Hematopoietic multipotent progenitor cell treated with erythropoietin and hydrocortisone succinate and interleukin-3 and kit ligand, for 17 days (in vitro differentiated cells): ENCODE data around the gene GNAL.

Source experiments
- DNase-seq: peaks from one replicate; pipeline ENCODE4 v3.0.0-alpha.2; 2015; ENCODE audit warnings: low spot score

The GNAL gene

GRCh38 chr18:11808001-11808855 lies 119.2 kb downstream of the GNAL start:
- DNase-seq, result no peak

- DNase-seq, result no peak
Measured at GRCh38 chr18:11809895-11810294, 120.8 kb downstream of the GNAL start.

- no peak for DNase-seq
Measured at GRCh38 chr18:11810379-11810778, 121.3 kb downstream of the GNAL start.

- DNase-seq, result no peak
Measured at GRCh38 chr18:11811009-11811408, 121.9 kb downstream of the GNAL start.

GRCh38 chr18:11817229-11817628 lies 128.2 kb downstream of the GNAL start:
- DNase-seq, result no peak

GRCh38 chr18:11818486-11819203 lies 129.6 kb downstream of the GNAL start:
- DNase-seq, result no peak

DNA sequence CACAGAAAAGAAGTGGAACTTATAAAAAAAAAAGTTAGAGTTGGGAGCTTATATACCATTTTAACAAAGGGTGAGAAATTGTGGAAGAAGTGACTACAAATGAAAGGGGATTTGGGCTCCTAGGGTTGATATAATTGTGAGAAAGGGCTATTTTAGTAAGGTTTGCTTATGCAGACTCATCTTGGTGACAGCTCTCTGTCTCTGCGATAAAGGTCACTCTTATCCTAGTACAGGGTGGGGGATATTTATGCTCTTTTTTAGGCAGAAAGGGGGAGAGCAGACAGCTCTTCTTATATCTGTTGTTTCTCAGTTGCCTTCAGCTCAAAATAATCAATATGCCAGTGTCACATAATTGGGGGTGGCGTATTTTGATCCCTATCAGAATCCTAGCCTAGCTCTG lies 130.9 kb downstream of the GNAL start:
- no peak for DNase-seq

- DNase-seq, result no peak
Measured at GRCh38 chr18:11820697-11821096, 131.6 kb downstream of the GNAL start.

DNA sequence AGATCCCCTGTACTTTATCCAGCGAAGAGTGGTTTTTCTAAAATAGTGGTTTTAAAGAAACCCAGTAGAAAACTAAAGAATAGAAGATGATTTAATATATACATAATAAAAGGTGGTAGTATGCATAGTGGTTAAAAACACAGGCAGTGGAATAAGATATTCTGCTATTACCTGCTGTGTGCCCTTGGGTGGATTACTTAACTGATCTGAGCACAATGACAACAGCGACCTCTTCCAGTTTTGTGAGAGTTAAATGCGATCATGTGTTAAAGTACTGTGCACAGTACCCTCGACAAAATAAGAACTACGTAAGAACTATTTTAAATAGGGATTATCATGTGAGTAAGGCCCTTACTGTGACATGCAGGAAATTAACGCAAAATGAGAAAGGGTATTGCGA lies 132.1 kb downstream of the GNAL start:
- DNase-seq, result no peak

- DNase-seq, result no peak
Measured at GRCh38 chr18:11821643-11822237, 132.7 kb downstream of the GNAL start.

DNA sequence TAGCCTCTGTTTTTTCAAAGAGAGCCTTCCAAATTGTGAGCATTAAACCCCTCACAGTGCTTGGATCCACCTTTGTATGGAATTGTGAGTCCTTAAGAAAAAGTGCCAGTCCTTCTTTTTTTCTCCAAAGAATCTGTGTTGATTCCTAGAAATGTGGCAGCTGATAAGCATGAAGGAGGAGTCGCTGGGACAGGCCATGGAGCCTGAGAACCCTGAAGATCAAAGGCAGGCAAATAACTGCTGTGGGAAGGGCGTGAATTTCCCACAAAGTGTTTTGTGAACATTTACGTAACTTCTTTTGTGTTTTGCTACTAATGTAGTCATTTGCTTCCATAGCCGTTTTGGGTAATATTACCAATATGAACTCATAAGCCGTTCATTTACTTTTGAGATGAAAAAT lies 134.5 kb downstream of the GNAL start:
- no peak for DNase-seq

DNA sequence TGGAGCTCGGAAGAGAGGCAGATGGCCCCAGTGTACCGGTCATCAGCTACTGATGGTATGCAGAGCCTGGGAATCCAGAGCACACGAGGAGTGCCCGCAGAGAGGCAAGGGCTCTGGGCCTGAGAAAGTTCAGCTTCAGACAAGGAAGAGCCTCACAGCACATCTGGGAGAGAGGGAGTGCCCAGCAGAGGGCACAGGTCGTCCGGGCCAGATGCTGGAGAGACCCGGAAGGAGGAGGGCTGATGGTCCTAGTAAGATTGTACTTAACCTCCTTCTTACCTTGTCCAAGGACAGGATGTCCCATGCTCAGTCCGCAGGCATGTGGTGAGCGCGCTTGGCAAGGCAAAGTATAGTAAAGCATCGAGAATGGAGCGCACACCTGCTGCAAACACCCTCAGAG lies 137.8 kb downstream of the GNAL start:
- DNase-seq, result no peak

- DNase-seq, result no peak
Measured at GRCh38 chr18:11828786-11829432, 139.8 kb downstream of the GNAL start.

DNA sequence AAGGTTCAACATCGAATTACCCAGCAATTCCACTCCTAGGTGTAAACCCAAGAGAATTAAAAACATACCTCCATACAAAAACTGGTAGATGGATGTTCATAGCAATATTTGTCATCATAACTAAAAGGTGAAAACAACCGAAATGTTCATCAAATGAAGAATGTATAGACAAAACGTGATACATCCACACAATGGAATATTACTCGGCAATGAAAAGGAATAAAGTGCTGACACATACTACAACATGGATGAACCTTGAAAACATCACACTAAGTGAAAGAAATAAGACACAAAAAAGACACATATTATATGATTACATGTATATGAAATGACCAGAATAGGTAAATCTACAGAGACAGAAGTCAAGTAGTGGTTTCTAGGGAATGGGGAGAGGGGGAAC lies 141.5 kb downstream of the GNAL start:
- DNase-seq, result no peak

- no peak for DNase-seq
Measured at GRCh38 chr18:11831921-11832320, 142.9 kb downstream of the GNAL start.

GRCh38 chr18:11834772-11835171 lies 145.7 kb downstream of the GNAL start:
- DNase-seq, result no peak

DNA sequence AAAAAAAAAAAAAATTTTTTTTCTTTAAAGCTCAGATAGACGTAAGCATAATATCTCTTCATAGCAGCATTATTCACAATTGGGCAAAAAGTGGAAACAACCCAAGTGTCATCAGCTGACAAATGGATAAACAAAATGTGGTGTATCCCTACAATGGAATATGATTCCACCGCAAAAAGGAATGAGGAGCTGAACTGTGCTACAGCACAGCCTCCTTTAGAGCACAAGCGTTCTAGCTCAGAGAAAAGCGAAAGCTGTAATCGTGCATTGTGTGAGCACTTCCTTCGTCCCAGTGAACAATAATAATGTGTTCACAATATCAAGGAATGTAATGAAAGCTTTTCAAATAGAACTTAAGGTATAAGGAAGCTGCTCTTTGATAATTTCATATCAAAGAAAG lies 150.5 kb downstream of the GNAL start:
- DNase-seq, result no peak

DNA sequence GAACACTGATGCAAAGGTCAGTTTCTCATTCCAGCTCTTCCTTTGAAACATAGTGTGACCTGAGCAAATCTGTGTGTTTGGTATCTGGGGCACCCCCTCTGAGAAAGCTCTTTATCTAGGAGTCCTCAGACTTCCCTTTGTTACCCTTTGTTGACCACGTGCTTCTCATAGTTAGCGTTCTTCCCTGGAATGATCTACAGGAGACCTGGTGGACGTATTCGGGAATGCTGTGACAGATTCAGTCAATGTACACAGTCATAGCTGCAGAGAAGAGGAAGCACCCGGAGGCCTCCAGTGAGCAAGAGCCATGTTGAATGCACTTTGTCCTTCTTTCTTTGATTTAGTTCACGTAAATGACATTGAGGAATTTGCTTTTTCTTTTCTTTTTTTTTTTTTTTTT lies 151.4 kb downstream of the GNAL start:
- no peak for DNase-seq

- no peak for DNase-seq
Measured at GRCh38 chr18:11842562-11842961, 153.5 kb downstream of the GNAL start.

- DNase-seq, result no peak
Measured at GRCh38 chr18:11844436-11844835, 155.4 kb downstream of the GNAL start.

- DNase-seq, result no peak
Measured at GRCh38 chr18:11845654-11846053, 156.6 kb downstream of the GNAL start.

GRCh38 chr18:11847811-11848210 lies 158.7 kb downstream of the GNAL start:
- DNase-seq, result no peak

GRCh38 chr18:11849279-11849678 lies 160.2 kb downstream of the GNAL start:
- DNase-seq, result no peak
